Mammary epithelial cell (primary cell): Measurements from ENCODE around the gene FAU.

ENCODE experiments used
- EZH2 ChIP-seq: IDR thresholded peaks from 2 replicates; pipeline ENCODE4 v1.6.1; 2012; ENCODE audit warnings: low read length, inconsistent platforms, borderline replicate concordance
- TF ChIP-seq, protein P1 (sequence below), 2 donors: IDR thresholded peaks in 1 of 2; conservative IDR thresholded peaks in 1 of 2; 2 replicates each; pipeline ENCODE4 v1.5.1; 2011 to 2012; ENCODE audit warnings: inconsistent platforms in 2 of 2, low read length in 2 of 2, mild to moderate bottlenecking in 2 of 2, control low read depth in 1 of 2, low read depth in 1 of 2; ENCODE audit not compliant: insufficient read depth in 1 of 2; ENCODE audit errors: extremely low read depth in 1 of 2

DNA sequence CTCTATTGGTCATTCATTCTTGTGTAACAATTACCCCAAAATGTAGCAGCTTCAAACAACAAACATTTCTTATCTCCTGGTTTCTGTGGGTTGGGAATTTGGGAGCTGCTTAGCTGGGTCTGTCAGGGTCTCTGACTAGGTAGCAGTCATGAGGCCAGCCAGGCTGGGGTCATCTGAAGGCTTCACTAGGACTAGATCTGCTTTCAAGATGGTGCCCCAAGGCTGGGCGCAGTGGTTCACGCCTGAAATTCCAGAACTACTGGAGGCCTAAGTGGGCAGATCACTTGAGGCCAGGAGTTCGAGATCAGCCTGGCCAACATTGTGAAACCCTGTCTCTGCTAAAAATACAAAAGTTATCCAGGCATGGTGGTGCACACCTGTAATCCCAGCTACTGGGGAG is 35.0 kb upstream of the FAU start:
- TF ChIP-seq, protein P1, sequence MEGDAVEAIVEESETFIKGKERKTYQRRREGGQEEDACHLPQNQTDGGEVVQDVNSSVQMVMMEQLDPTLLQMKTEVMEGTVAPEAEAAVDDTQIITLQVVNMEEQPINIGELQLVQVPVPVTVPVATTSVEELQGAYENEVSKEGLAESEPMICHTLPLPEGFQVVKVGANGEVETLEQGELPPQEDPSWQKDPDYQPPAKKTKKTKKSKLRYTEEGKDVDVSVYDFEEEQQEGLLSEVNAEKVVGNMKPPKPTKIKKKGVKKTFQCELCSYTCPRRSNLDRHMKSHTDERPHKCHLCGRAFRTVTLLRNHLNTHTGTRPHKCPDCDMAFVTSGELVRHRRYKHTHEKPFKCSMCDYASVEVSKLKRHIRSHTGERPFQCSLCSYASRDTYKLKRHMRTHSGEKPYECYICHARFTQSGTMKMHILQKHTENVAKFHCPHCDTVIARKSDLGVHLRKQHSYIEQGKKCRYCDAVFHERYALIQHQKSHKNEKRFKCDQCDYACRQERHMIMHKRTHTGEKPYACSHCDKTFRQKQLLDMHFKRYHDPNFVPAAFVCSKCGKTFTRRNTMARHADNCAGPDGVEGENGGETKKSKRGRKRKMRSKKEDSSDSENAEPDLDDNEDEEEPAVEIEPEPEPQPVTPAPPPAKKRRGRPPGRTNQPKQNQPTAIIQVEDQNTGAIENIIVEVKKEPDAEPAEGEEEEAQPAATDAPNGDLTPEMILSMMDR (conservative IDR thresholded peaks at IDR 0.05 in 1 of 2, IDR thresholded peaks at IDR 0.05 in 1 of 2; ENCODE audit: extremely low read depth in 1 of 2, insufficient read depth in 1 of 2, low read depth in 1 of 2, low read length in 2 of 2) = no peak
- TF ChIP-seq EZH2 = no peak
